GM19463 (cell line): ENCODE data around the gene ABHD1.
"Not testable (repeated sequence)": the region's sequence is repeated elsewhere in the genome, so short reads cannot be mapped to it uniquely, and the experiment has no call there.

Experiments used
- ATAC-seq: cut with Tn5 transposase; IDR thresholded peaks from one replicate; pipeline ENCODE4 v1.9.1; 2021; ENCODE audit warnings: mild to moderate bottlenecking, moderate library complexity; ENCODE audit not compliant: unreplicated experiment

Gene ABHD1

GRCh38 chr2:27109083-27109482 lies 14.5 kb upstream of the ABHD1 start:
- no peak for ATAC-seq

GRCh38 chr2:27110603-27111352 lies 12.8 kb upstream of the ABHD1 start:
- not testable (repeated sequence) for ATAC-seq

DNA sequence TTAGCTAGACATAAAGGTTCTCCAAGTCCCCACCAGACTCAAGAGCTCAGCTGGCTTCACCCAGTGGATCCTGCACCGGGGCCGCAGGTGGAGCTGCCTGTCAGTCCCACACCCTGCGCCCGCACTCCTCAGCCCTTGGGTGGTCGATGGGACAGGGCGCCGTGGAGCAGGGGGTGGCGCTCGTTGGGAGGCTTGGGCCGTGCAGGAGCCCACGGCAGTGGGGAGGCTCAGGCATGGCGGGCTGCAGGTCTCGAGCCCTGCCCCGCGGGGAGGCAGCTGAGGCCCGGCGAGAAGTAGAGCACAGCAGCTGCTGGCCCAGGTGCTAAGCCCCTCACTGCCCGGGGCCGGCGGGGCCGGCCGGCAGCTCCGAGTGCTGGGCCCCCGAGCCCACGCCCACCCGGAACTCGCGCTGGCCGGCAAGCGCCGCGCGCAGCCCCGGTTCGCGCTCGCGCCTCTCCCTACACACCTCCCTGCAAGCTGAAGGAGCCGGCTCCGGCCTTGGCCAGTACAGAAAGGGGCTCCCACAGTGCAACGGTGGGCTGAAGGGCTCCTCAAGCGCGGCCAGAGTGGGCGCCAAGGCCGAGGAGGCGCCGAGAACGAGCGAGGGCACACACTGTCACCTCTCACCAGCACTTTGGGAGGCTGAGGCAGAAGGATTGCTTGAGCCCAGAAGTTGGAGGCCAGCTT lies 12.1 kb upstream of the ABHD1 start:
- not testable (repeated sequence) for ATAC-seq

- ATAC-seq = no peak
Observed at GRCh38 chr2:27115519-27115918, 8.1 kb upstream of the ABHD1 start.

DNA sequence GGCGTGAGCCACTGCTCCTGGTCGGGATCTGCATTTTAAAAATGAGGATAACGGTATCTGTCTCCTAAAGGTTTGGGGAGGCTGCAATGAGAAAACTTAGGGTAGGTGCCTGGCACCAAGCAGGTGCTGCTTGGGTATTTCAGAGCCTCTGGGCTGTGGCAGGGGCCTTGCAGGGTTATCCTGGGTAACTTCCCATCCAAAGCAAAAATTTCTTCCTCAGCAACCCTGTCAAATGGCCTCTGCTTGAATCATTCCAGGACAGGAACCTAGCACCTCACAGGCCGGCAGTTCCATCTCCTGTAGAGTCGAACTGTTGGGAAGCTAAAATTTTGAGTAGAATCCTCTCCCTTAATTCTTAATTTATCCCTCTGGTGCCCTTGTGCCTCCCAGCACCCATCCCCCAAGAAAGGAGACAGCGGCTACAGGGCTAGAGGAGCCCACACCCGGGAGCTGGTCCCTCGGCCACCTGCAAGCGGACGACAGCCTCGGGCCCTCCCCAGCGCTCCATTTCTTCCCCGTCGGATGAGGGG lies 5.6 kb upstream of the ABHD1 start:
- no peak for ATAC-seq

DNA sequence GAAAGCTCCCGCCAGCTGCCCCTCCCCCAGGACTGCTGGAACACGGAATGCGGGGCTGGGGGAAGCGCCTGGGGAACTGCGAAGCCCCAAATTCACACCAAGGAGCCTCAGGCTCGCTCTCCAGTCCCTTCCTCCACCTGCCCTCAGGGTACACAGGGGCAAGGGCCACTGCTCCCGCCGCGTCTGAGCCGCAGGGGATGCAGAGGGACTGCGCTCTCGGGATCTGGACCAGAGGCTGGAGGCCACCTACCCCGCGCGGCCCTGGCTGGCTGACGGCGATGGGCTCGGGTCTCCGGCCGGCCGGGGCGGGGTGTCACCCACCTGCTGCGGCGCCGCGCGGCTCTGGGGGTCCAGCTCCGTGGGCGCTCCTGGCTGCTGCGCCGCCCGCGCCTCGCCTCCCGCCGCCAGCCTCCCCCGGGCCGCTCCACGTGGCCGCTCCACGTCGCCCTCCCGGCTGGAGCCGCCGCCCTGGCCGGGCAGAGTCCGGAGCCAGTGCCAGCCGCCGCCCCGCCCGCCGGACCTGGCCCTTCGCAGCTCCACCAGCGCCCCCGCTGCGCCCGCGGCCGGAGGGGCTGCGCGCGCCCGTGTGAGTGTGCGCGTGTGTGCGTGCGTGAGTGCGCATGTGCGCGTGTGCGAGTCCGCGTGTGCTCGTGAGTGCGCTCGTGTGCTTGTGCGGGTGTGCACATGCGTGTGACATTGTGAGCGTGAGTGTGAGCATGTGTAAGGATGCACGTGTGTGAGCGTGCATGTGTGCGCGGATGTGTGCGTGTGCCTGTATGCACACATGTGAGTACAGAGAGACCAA lies 4.9 kb upstream of the ABHD1 start, which contains the start of gene CGREF1:
CGREF1 (minus strand) TSS at position 604 of the 805 bp plus-strand sequence. CDS start 14,762 bp downstream, outside the sequence.
- ATAC-seq = no peak

DNA sequence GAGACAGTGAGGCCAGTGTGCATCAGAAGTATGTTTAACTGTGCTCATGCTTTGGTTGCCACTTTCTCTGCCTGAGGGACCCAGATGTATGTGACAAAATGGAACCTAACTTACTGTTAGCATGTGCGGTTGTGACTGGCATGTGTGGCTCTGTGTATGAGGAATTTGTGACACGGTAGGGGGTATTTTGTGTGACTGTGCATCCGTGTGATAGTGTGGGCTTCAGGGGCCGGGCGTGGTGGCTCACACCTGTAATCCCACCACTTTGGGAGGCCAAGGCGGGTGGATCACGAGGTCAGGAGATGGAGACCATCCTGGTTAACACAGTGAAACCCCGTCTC lies 4.3 kb upstream of the ABHD1 start:
- ATAC-seq = not testable (repeated sequence)

GRCh38 chr2:27121906-27122305 lies 1.7 kb upstream of the ABHD1 start:
- ATAC-seq = no peak

- no peak for ATAC-seq
Observed at GRCh38 chr2:27122791-27123190, 824 bp upstream of the ABHD1 start.

DNA sequence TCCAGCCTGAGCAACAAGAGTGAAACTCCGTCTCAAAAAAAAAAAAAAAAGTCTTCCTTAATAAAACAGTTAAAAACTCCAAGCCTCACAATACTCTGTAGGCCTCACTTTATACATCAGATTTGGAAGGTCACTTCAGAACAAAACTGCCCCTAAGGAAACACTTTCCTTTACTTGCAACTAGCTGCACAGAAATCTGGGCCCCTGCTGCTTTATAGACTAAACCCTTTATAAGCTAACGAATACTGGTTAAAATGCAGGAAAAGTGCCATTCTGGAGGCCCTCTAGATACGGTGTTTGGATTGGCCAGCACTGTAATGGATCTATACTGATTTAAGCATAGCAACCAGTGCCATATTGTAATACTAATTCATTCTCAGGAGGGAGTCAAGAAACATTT lies 1.5 kb downstream of the ABHD1 start:
- no peak for ATAC-seq

- ATAC-seq = no peak
Observed at GRCh38 chr2:27126252-27126710, 2.7 kb downstream of the ABHD1 start.

- ATAC-seq = no peak
Observed at GRCh38 chr2:27127883-27128667, 4.5 kb downstream of the ABHD1 start.

- no peak for ATAC-seq
Observed at GRCh38 chr2:27128668-27129571, 5.3 kb downstream of the ABHD1 start.

DNA sequence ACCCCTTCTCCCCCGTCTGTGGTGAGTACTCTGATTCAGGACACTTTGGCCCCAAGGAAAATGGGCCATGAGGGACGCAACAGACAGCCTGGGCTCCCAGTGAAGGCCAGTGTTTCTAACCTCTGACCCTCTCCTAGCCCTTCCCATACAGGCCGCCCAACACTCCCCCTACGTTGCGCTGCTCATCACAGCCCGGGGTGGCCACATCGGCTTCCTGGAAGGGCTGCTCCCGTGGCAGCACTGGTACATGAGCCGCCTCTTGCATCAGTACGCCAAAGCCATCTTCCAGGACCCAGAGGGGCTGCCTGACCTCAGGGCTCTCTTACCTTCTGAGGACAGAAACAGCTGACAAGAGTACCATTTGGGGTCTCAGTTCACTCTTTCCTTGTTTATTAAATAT lies 6.8 kb downstream of the ABHD1 start:
- ATAC-seq = no peak

GRCh38 chr2:27131429-27131828 lies 7.8 kb downstream of the ABHD1 start:
- ATAC-seq = no peak

DNA sequence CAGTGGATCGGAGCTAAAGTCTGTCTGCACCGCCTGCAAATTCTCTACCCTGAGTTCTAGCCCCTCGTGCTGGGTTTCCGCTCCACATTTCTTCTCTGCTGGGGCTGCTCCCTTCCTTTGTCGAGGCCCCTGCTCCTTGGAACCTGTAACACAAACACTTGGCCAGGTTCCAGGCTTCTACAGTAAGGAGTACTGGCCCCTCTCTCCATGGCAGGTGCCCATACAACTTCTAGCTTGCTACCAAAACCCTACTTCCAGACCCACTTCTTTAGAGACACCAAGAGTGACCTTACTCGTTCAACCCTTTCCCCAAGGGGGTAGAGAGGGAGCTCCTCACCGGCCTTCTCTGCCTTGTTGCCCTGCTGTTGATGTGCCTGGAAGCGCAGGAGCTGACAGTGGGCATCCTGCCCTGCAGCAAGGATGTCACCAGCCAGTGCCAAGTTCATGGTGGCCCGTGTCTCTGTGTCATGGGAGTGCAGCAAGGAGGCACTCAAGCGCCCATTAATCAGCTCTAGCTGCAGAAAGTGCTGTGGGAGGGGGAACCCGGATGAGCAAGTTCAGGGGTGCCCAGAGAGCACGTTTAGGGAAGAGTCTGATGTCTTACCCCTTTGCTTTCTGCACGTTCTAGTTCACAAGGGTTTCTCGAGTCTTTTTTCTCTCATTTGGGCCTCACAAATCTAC lies 9.7 kb downstream of the ABHD1 start:
- no peak for ATAC-seq

DNA sequence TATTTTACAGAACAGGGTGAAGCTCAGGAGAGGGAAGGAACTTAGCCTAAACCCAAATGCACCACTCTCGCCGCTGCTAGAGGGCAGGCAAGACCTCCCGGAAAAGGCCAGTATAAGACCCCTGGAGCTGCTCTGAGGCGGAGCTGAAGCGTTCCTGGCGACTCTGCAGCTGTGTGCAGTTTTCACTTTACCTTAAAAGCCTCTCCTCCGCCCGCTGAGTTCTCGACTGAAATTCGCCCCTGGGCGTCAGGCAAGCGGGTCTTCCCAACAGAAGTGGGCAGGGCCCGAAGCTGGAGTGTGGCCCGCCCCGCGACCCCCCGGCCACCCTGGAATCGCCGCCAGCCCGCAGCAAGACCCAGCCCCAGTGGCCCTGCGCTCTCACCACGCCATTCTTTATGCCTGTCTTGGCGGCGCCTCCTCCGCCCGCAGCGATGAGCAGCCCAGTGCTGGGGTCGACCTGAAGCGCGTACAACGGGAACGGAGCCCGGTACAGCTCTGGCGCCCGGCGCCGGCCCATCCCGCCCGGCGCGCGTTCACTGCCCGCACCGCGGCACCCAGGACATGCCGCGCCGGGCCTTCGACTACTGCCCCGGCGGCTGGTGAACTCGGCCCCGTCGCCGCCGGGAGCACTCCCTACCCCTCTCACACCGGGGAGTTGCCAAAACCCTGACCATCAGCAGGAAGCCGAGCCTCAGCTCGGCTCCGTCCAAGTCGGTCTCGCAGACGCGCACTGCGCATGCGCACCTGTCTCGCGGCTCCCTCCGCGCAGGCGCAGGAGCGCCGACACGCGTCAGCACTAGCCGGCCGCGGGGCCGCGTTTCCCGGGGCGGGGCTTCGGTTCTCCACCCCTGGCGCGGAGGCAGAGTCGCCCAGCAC lies 10.5 kb downstream of the ABHD1 start, which contains the start of gene PREB:
PREB (minus strand) TSS at position 732 of the 876 bp plus-strand sequence; CDS start at position 517, 215 bp downstream.
- peak; percentile 92 for ATAC-seq
